ENCODE measurements around the gene ZSCAN18. TPM values are rescaled to one million over a fixed set of nuclear protein-coding genes. Genes with fewer than 3 reads are reported as not detected.
"Not testable (repeated sequence)": the region's sequence is repeated elsewhere in the genome, so short reads cannot be mapped to it uniquely, and the experiment has no call there.

Gene ZSCAN18
- 10 to 100 TPM; 20.8 to 75.1 (median 47.7) TPM for total RNA-seq

- H3K9me3 ChIP-seq, result peaks cover 0 to 41% (median 2%) of the 10 kb centered on the region in 4 donors
These were observed at the start of gene ZSCAN18 for GRCh38 chr19:58097781-58098681. Gene ZSCAN18 (minus strand): TSS chr19:58098231. CDS start chr19:58090267, 7,964 bp downstream.

GRCh38 chr19:58147475-58147874 is 49.4 kb upstream of the ZSCAN18 start:
- not testable (repeated sequence) for H3K27me3 ChIP-seq

More at GRCh38 chr19:58097781-58098681, at the start of gene ZSCAN18:
- H3K4me3 ChIP-seq, result peak within 1 kb of the TSS; percentile 82 to 99 (median 91)
- peak within 1 kb of the TSS; percentile 85 to 95 (median 88) for H3K27ac ChIP-seq
- peak; percentile 93 to 98 (median 95) for DNase-seq
- TF ChIP-seq POLR2A (IDR thresholded peaks at IDR 0.05) (peak; percentile 23 to 49), CTCF (IDR thresholded peaks at IDR 0.05) (no peak)
- peaks cover 0 to 3% (median 0%) of the 10 kb centered on the region in 4 donors for H3K4me1 ChIP-seq
- H3K27me3 ChIP-seq, result no peaks in the 10 kb centered on the region
- no peaks in the 10 kb centered on the region for H3K36me3 ChIP-seq

GRCh38 chr19:58145849-58146248 is 47.8 kb upstream of the ZSCAN18 start:
- no peak for TF ChIP-seq CTCF (IDR thresholded peaks at IDR 0.05)
- TF ChIP-seq POLR2A (IDR thresholded peaks at IDR 0.05), result no peak
- peaks cover 0 to 53% (median 9%) of the 10 kb centered on the region in 4 donors for H3K9me3 ChIP-seq
- H3K4me3 ChIP-seq, result no peak overlapping the region
- peaks cover 0 to 24% (median 0%) of the 10 kb centered on the region in 3 donors for H3K36me3 ChIP-seq
- DNase-seq, result no peak
- peaks cover 0 to 9% (median 0%) of the 10 kb centered on the region in 4 donors for H3K4me1 ChIP-seq
- no peak overlapping the region for H3K27ac ChIP-seq
- no peaks in the 10 kb centered on the region for H3K27me3 ChIP-seq

More at GRCh38 chr19:58147475-58147874, 49.4 kb upstream of the ZSCAN18 start:
- peaks cover 0 to 45% (median 4%) of the 10 kb centered on the region in 4 donors for H3K9me3 ChIP-seq
- H3K27ac ChIP-seq, DNase-seq, H3K36me3 ChIP-seq, H3K4me3 ChIP-seq: not testable (repeated sequence)
- H3K4me1 ChIP-seq, result peaks cover 0 to 11% (median 0%) of the 10 kb centered on the region in 4 donors

- peaks cover 0 to 98% (median 39%) of the 10 kb centered on the region in 4 donors for H3K9me3 ChIP-seq
- no peak for DNase-seq
- TF ChIP-seq CTCF (IDR thresholded peaks at IDR 0.05) (no peak), POLR2A (IDR thresholded peaks at IDR 0.05) (no peak)
- peaks cover 0 to 100% (median 0%) of the 10 kb centered on the region in 3 donors for H3K36me3 ChIP-seq
- no peak overlapping the region for H3K4me3 ChIP-seq
- H3K27ac ChIP-seq, result no peak overlapping the region
- no peaks in the 10 kb centered on the region for H3K27me3 ChIP-seq
- no peaks in the 10 kb centered on the region for H3K4me1 ChIP-seq
These were observed 36.2 kb upstream of the ZSCAN18 start for GRCh38 chr19:58134244-58134643.

- no peak for DNase-seq
- peaks cover 6 to 74% (median 6%) of the 10 kb centered on the region in 3 donors for H3K36me3 ChIP-seq
- H3K27me3 ChIP-seq, result no peaks in the 10 kb centered on the region
- no peak overlapping the region for H3K4me3 ChIP-seq
- H3K27ac ChIP-seq, result no peak overlapping the region
- TF ChIP-seq CTCF (IDR thresholded peaks at IDR 0.05), result no peak
- TF ChIP-seq POLR2A (IDR thresholded peaks at IDR 0.05), result no peak
- H3K9me3 ChIP-seq, result peaks cover 7 to 100% (median 60%) of the 10 kb centered on the region in 4 donors
- no peaks in the 10 kb centered on the region for H3K4me1 ChIP-seq
These were observed 31.3 kb upstream of the ZSCAN18 start for GRCh38 chr19:58129284-58129683.

Data from Peyer's patch (tissue), 4 donors.